Activated T-cell treated with anti-CD3 and anti-CD28 coated beads for 48 hours (primary cell): ENCODE data around the gene SIGLEC15.
"Not testable (repeated sequence)": the region's sequence is repeated elsewhere in the genome, so short reads cannot be mapped to it uniquely, and the experiment has no call there.

Source experiments
- DNase-seq: peaks from one replicate; pipeline ENCODE4 v3.0.0-alpha.2; 2020; ENCODE audit warnings: low read depth

The SIGLEC15 gene, protein sequence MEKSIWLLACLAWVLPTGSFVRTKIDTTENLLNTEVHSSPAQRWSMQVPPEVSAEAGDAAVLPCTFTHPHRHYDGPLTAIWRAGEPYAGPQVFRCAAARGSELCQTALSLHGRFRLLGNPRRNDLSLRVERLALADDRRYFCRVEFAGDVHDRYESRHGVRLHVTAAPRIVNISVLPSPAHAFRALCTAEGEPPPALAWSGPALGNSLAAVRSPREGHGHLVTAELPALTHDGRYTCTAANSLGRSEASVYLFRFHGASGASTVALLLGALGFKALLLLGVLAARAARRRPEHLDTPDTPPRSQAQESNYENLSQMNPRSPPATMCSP

DNA sequence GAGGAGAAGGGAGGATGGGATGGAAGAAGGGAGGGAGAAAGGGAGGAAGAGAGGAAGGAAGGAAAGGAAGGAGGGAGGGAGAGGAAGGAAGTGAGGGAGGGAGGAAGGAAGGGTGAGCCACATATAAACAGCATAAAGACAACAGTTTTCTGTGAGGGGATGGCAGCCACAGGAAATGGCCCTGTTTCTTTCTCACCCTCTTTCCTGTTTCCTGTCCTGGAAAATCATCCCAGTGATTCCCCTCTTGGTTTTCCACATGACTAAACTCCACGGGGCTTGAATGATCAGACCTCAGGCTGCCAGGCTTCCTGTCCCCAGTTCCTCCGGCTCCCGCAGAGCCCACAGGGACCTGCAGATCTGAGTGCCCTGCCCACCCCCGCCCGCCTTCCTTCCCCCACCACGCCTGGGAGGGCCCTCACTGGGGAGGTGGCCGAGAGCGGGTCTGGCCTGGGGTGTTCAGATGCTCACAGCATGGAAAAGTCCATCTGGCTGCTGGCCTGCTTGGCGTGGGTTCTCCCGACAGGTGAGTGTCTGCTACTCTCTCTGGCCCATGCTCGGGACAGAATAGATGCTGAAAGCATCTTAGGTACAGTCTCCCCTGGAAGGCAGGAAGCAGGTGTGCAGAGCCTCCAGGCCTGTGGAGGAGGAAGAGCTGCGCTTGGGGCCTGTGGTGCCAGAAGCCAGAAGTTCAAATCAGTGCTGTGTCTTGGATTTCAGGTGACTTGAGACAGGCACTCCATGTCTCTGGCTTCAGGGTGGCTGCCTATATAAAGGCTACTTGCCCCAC, at the start of gene SIGLEC15:
Gene SIGLEC15, plus strand, starts transcription at position 418 of the 787 bp plus-strand sequence. Its CDS starts 54 bp downstream, at position 472.
- DNase-seq, result no peak

DNA sequence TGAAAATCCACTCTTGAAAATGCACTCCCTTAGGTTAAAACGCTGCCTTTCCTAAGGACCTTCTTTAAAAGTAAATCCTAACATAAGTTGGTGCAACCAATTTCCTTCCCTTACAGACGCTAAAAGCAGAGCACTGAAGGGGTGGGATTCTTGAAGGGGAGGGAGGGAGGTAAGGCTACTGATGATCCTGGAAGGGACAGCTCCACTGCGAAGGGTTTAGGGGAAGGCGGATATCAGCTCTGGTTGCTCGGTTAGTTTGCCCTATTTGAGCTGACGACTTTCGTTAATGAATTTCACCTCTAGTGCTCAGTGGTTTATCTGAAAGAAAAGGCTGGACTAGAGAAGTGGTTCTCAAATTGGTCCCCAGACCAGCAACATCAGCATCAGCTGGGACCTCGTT, 49.7 kb upstream of the SIGLEC15 start:
- no peak for DNase-seq

DNA sequence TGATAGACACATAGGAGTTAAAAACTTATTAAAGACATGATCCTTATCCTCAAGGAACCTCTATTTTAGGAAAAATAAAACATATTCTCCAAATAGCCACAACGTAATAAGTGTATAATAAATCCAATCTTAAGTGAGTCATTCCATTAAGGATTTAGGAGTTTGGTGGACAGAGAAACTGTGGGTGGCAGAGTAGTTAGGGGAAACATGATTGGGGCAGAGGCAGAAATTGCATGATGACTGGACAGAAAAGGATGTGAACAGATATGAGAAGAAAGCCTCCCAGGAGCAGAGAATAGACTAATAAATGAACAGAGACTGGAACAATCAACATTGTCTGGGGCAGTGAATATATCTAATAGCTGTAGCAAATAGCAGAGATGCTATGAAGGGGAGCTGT, 48.1 kb upstream of the SIGLEC15 start:
- DNase-seq, result no peak

DNA sequence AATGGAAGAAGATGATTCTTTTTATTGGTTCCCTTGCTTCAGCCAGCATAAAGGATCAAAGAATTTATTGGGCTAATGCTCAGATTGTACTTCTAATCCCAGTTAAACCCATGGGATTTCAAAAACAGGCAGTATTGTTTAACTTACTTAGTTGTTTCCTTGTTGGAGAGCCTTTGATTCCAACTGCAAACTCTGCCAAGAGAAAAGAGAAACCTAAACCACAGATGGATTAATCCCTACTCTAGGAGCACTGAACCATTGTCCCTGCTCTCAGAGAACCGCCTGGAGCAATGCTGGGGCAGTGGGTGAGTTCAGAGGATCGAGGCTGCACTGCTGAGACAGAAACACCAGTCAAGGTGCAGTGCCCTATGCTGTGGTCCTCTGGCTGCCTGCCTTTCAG, 44.9 kb upstream of the SIGLEC15 start:
- DNase-seq, result no peak

DNA sequence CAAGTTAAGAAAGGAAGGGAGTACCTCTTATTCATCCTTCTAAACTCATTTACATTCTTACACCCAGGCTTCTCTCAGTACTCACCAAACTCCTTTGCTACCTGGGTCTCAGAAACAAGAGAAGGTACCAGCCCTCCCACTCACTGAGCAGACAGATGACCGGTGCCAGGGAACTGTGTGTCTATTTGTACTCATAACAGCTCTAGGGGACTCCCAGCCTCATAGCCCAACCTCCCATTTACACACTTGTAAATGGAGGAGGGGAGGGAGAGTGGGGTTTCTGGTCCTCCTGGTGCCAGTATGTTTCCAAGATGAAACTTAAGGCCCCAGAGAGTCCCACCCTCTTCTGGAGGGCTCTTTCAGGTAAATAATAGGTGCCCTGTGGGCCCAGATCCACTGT, 42.8 kb upstream of the SIGLEC15 start:
- DNase-seq, result no peak

DNA sequence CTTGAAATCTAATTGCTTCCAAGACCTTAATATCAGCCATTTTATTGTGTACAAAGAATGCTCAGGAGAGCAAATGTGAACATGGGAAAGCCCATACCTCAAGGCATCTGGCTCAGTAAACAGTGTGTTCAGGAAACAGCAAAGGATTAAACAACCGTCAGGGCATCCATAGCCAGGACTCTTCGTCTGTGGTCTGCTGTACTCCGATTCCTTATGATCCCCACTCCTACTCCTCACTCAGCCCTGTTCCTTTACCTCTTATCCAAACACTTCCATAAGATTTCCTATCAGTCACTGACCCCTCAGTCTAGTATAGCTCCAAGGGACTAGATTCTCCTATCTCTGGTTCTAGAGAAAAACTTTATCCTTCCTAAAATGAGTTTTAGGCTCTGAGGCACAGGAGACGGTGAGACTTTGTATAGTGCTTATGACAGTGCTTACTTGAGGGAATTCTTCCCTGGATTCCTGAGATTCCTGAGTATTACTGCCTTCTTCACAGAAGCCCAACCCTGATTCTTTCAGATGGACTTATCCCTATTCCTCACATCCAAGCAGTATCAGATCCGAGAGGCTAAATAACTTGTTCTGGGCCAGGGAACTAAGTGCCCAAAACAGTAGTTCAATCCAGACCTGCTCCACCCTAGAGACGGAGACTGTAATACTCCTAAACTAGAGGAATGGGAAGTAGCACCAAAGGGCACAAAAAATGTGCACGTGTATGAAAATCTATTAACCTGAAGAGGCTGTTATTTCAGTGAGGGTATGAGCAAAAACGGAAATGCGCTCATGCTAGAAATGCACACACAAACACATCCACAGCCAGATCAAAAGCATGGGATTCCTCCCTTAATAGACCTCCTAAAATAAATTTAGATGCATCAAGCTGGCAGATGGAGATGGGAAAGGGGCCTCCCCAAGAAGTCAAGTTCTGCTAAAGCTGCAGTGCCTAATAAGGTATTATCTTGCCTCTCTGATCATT, 42.1 kb upstream of the SIGLEC15 start:
- no peak for DNase-seq

DNA sequence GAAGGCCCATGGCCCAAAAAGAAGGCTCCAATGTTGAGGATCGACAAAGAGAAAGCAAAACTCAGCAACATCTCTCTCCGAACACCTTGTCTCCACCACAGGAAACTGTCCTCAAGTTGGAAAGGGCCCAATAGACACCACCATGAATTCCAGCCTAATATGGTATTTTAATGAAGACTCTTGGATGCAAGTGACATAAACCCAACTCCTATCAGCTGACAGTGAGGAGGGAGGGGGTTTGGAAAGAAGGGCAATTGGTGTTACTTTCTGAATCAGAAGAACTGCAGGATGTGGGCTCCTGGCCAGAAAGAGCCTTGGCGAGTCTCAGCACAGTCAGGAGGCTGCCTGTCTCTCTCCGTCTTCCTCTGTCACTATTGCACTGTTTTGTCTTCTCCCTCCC, 40.3 kb upstream of the SIGLEC15 start:
- DNase-seq, result no peak

DNA sequence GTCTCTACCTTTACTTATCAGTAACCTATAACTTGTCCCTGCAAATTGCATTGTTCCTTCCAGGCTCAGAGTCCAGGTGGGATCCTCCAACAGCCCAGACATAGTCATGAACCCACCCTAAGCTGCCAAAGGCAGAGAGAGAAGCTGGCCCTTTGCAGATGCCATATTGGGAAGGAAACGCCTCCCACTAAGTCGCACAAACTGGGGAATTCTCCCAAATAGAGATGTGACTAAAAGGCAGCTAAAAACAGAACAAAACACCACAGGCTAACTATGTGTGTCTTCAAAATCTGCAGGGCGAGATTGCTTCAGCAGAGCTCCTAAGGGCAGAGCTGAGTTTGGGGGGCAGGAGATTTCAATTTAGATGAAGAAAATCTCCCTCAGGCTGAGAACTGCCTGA, 38.5 kb upstream of the SIGLEC15 start:
- no peak for DNase-seq

DNA sequence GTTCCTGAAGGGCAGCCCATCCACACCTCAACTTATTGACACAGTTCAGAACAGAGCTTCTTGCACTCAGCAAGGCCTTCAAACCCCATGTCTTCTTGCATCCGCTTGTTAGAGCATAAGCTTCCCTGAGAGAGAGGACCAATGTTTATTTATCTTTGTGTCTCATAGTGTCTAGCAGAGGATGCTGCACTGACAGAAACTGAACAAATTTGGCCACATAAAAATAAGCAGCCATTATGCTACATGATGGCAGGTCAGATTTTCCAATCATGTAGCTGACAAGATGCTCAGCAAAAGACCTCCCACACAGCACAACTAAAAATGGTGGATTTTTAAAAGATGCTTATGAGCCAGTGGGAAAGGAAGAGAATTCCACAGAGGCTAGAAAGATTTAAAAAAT, 38.1 kb upstream of the SIGLEC15 start:
- no peak for DNase-seq

DNA sequence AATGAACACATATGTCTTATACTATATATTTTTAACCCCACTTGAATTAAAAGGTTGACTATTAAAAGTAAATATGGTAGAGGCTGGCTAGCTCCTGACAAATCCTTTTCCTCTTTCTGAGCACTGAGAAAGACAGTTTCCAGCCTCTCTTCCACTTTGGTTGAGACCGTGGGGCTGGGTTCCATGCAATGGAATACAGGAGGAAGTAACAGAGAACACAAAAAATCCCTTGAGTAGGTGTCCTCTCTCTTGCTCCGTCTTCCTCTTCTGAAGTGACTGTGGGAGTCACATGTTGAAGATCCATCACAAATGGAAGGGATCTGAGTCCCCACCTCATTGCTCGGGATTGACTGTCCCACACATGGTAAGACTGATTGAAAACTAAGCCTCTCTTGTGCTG, 36.6 kb upstream of the SIGLEC15 start:
- no peak for DNase-seq

DNA sequence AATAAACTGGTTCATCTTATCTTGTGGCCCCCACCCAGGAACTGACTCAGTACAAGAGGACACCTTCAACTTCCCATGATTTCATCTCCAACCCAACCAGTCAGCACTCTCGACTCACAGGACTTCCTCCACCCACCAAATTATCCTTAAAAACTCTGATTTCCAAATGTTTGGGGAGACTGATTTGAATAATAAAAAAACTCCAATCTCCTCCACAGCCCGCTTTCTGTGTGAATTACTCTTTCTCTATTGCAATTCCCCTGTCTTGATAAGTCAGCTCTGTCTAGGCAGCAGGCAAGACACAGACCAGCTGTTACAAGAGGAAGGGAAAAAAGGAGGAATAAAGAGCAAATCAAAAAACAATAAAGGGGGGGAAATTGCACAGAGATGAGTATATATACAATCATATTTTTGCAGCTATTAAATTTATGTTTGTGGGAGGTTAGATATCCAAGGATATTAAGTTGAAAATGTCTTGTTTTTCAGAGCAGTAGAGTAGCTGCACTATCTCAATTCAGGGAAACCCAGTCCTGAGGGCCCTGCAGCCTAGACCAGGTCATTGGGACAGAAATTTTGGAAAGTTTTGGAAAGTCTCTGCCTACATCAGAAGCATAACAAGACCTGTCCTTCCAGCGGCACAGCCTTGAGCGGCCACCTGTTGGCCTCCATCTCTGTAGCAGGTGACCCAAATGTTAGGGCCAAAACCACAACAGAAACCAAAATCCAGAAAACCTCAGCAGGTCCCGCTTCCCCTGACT, 32.8 kb upstream of the SIGLEC15 start:
- DNase-seq, result no peak

DNA sequence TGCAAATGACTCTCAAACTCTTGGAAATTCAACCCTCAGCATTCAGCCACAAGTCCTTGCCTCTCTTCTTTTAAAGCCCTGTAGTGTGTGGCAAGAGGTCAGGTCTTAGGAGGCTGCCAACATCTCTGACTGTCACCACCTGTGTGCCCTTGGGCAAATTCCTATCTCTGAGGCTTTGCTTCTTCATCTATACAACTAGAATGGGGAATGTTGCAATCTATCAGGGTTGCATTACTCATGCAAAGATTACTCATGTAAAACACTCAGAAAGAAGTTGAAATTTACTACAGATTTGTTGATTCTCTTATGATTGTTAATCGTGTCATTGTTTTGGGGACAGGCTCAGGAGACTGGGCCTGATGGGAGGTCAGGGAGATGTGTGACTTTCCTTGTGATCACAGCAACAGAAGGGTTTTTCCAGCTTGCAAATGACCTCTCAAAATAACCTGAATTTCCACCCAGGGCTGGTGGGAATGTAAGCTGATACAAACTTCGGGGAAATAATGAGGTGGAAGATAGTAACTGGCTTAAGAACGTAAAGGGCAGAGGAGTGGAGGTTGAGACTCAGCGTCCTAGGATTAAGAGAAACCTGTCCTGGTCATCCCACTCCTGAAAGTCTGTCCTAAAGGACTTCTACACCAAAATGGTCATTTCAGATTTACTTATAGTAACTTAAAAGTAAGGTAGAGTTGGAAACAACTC, 32.1 kb upstream of the SIGLEC15 start:
- no peak for DNase-seq

DNA sequence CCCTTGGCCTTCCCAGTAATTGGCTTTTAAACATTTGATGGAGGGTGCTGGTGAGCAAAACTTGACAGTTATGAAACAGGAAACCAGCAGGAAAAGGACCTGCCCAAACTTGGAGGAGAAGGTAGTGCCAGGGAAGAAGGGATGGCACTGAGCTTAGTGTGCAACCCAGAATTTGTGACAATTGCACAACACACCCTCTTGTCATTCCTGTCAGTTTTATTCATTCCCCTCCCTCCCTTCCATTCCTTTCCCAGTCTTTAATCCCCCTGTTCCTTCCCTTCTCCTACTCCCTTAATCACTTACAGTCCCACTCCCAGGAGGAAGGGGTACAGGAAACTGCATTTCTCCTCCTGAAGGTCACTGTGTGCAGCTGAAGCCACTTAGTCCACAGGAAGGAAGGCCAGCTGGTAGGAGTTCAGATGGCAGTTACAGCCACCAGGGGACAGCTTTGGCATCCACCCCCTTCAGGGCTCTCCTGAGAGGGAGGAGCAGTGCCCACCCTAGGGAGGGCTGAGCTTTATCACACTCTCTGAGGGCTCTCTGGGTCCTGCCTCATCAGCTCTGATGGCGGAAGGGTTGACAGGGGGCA, 24.0 kb upstream of the SIGLEC15 start:
- no peak for DNase-seq

DNA sequence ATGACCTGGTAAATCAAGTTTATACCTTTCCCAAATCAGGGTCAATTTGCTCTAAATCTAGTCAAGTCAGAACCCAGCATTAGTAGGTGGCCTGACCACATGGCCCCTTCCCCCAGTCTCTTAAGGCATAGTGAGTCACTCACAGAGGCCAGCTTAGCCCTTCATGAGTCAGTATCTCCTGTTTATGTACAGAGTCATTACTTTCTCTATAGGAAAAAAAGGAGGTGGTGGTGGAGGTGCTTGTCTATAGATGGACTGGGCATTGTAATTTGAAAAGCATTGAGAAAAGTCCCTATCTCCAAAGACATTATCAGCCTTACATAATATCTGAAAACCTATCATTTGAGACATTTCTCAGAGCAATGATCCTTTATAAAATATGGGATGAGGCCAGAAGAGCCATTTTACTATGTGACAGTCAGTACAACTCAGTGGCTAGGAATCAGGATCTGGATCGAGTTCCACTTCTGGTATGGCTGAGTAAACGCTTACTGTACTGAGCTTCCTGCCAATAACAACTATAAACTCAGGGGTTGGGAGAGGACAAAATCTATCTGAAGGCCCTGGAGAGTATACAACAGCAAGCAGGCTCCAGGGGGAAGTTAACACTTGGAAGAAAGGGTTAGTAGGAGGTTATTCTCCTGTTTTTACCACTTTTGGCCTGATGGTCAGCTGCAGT, 22.5 kb upstream of the SIGLEC15 start:
- peak; percentile 15 for DNase-seq

DNA sequence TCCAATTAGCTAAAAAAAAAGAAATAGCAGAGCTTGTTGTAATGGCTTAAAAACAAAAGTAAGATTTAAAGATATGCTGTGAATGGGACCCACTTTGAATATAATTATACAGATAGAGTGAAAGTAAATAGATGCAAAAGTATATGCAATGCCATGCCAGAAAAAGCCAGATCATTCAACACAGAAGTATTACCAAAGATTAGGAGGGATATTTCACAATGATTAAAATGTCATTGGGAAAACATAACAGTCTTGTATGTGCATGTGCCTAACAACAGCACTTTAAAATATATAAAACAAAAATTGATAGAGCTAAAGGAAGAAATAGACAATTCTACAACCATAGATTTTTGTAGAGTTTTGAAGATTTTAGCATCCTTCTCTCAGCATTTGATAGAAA, 19.9 kb upstream of the SIGLEC15 start:
- DNase-seq, result no peak

DNA sequence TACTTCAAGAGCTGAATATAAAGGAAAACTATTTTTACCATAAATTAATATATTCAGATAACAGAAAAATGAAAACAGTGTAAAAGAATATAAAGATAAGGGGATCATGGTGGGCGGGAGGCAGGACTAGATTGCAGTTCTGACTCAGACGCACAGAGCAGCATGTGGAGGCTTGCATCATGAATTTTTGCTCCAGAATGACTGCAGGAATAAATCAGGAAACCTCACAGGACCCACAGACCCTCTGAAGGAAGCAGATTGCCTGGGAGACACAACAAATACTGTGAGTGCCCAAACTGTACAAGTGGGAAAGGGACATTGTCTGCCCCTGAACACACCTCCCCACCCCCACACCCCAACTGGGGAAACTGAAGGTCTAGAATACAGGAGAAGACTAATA, 19.2 kb upstream of the SIGLEC15 start:
- no peak for DNase-seq

DNA sequence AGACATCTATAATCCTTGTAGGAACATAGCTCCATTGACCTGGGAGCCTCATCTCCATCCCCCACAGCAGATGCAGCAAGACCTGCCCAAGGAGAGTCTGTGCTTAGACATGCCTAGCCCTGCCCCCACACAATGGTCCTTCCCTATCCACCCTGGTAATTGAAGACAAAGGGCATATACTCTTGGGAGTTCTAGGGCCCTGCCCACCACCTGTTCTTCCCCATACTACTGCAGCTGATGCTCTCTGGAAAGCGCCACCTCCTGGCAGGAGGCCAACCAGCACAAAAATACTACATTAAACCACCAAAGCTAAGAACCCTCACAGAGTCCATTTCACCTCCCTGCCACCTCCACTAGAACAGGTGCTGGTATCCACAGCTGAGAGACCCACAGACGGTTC, 18.3 kb upstream of the SIGLEC15 start:
- peak; percentile 27 for DNase-seq

DNA sequence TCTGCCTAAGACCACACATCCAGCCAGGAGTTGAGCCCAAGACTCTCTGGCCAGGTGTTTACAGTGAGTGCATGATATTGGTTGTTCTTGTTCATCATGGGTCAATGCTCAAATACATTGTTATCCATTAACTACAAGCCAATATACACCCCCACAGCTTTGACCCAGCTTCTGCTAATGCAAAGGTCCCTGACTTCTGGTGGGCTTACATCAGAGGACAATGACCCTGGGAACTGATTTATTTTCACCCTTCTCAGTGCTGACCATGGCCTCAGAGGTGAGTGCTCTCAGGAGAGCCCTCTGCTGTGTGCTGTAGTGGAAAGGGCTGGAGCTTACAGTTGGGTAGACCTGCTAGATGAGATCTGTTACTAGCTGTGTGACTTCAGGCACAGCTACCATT, 10.7 kb upstream of the SIGLEC15 start:
- not testable (repeated sequence) for DNase-seq

DNA sequence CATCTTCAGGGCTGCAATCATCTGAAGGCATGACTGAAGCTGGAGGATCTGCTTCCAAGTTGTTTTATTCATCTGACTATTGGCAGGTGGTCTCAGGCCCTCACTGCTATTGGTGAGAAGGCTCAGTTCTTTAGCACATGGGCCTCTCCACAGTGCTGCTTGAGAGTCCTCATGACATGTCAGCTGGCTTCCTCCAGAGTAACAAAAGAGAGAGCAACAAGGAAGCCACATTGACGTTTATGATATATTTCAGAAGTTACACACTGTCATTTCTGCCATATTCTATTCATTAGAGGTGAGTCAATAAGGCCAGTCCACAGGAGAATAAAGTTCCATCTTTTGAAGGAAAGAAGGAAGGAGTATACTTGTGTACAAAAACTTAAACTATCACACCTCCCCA, 7.9 kb upstream of the SIGLEC15 start:
- no peak for DNase-seq

DNA sequence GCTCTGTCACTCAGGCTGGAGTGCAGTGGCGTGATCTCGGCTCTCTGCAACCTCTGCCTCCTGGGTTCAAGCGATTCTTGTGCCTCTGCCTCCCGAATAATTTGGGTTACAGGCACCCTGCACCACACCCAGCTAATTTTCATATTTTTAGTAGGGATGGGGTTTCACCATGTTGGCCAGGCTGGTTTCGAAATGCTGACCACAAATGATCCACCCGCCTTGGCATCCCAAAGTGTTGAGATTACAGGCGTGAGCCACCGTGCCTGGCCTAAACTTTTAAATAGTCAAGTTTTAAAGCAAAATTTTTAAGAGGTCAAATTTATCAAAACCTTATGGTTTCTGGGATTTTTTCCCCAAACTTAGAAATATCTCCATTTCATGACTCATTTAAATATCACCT, 6.7 kb upstream of the SIGLEC15 start:
- DNase-seq, result not testable (repeated sequence)
